Cardiac muscle cell (in vitro differentiated cells and primary cell): ENCODE results near the gene GPR32. TPM values are rescaled to one million over a fixed set of nuclear protein-coding genes. Genes with fewer than 3 reads are reported as not detected.

ENCODE experiments used
- DNase-seq, 2 donors: peaks; one replicate each; pipeline versions ENCODE4 v3.0.0 to v3.0.0-alpha.2; 2010 to 2017; ENCODE audit warnings: low read depth in 1 of 2, low spot score in 1 of 2
- H3K27ac ChIP-seq: fragments of 200-600 bp; sonication (generic); 2 replicates; pipeline ENCODE4 v1.5.1; 2016
- H3K27me3 ChIP-seq: fragments of 200-600 bp; sonication (generic); 2 replicates; pipeline ENCODE4 v1.6.0; 2016; ENCODE audit warnings: control low read depth
- H3K36me3 ChIP-seq: fragments of 200-600 bp; sonication (generic); 2 replicates; pipeline ENCODE4 v1.5.1; 2016; ENCODE audit warnings: control low read depth
- H3K4me1 ChIP-seq: fragments of 200-600 bp; sonication (generic); 2 replicates; pipeline ENCODE4 v1.8.1; 2017; ENCODE audit warnings: low read depth, mild to moderate bottlenecking, mixed run types
- H3K4me3 ChIP-seq: fragments of 200-600 bp; sonication (generic); 2 replicates; pipeline ENCODE4 v1.5.1; 2016; ENCODE audit warnings: mild to moderate bottlenecking
- H3K9me3 ChIP-seq: fragments of 200-600 bp; sonication (generic); 2 replicates; pipeline ENCODE4 v1.5.1; 2017; ENCODE audit warnings: low read depth, mild to moderate bottlenecking, control low read depth
- polyA plus RNA-seq: library from polyadenylated mRNA; unstranded; fragments of >200 nt; fragmentation: Nextera tagmentation; extraction: Ambion mirVana; gene quantifications from 2 replicates; pipeline ENCODE4 v1.2.1, GENCODE V29; 2016
- total RNA-seq: library from RNA; depleted of rRNA; stranded (reverse); fragments of >200 nt; gene quantifications from 2 replicates; pipeline ENCODE4 v1.2.3, GENCODE V29; 2016
- TF ChIP-seq, protein P1 (sequence below): IDR thresholded peaks from 2 replicates; pipeline ENCODE4 v1.5.1; 2012; ENCODE audit warnings: low read depth, mild to moderate bottlenecking, low read length

The GPR32 gene
- total and polyA plus RNA-seq, 2 experiments from 2014 or later: not detected

DNA sequence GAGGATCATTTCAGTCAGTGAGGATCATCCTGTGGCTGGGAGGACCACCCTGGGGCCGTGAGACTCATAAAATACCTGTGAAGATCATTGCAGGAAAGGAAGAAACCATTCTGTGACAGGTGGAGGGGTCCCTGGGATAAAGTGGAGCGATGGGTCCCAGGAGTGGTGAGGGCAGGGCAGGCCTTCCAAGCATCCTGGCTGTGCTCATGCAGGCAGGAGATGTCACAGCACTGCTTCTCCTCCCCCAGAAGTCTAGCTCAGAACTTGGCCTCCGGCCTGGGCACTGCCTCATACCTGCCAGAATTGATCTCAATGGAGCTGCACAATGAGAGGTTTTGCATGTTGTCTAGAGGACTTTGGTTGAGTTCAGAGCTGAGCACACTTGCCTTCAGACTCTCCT lies 42.2 kb downstream of the GPR32 start:
- DNase-seq: no peak
- no peaks in the 10 kb centered on the region for H3K9me3 ChIP-seq
- no peak overlapping the region for H3K27ac ChIP-seq
- H3K4me1 ChIP-seq: no peaks in the 10 kb centered on the region
- no peaks in the 10 kb centered on the region for H3K36me3 ChIP-seq
- no peak overlapping the region for H3K4me3 ChIP-seq
- TF ChIP-seq, protein P1, sequence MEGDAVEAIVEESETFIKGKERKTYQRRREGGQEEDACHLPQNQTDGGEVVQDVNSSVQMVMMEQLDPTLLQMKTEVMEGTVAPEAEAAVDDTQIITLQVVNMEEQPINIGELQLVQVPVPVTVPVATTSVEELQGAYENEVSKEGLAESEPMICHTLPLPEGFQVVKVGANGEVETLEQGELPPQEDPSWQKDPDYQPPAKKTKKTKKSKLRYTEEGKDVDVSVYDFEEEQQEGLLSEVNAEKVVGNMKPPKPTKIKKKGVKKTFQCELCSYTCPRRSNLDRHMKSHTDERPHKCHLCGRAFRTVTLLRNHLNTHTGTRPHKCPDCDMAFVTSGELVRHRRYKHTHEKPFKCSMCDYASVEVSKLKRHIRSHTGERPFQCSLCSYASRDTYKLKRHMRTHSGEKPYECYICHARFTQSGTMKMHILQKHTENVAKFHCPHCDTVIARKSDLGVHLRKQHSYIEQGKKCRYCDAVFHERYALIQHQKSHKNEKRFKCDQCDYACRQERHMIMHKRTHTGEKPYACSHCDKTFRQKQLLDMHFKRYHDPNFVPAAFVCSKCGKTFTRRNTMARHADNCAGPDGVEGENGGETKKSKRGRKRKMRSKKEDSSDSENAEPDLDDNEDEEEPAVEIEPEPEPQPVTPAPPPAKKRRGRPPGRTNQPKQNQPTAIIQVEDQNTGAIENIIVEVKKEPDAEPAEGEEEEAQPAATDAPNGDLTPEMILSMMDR: no peak
- H3K27me3 ChIP-seq: peaks cover 34% of the 10 kb centered on the region

DNA sequence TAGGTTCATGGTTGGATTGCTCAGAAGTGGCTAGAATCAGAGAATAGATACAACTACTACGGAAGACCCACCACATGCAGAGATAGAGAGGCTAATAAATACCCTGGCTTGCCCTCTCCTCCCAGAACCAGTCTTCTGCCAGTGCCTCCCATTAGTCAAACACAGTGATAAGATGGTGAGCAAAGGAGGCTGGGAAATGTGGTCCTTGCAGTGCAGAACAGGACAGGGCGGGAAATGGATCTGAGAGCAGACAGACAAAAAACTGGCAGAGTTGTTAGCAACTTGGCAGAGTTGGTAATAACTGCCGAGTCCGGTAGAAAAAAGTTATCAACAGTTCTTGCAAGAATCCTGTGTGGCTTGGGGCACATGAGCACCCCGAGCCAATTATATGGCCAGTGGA lies 44.6 kb downstream of the GPR32 start:
- Histone ChIP-seq H3K27ac (no peak overlapping the region), H3K4me1 (no peaks in the 10 kb centered on the region), H3K4me3 (no peak overlapping the region), H3K9me3 (no peaks in the 10 kb centered on the region), H3K36me3 (no peaks in the 10 kb centered on the region), H3K27me3 (peaks cover 40% of the 10 kb centered on the region)
- no peak for DNase-seq
- TF ChIP-seq, protein P1: no peak

DNA sequence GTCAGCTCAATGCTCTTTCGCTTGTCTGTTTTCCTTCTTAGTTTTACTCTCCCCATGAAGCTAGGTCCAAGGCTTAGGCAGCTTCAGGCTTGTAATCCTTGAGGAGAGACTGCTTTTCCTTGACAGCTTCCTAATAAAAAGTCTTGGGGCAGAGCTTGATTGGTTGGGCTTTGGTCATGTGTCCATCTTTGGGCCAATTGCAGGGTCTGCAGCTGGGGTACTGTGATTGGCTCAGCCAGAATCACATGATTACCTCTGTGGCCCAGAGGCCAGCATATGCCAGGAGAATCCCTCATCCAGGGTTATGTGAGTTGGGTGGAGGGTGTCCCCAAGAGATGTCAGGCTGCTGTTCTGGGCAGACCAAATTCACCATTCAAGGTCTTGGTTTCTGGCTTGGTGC lies 45.2 kb downstream of the GPR32 start:
- H3K27ac ChIP-seq: no peak overlapping the region
- TF ChIP-seq, protein P1: no peak
- H3K9me3 ChIP-seq: no peaks in the 10 kb centered on the region
- no peak overlapping the region for H3K4me3 ChIP-seq
- no peaks in the 10 kb centered on the region for H3K4me1 ChIP-seq
- peaks cover 45% of the 10 kb centered on the region for H3K27me3 ChIP-seq
- no peak for DNase-seq
- H3K36me3 ChIP-seq: no peaks in the 10 kb centered on the region

DNA sequence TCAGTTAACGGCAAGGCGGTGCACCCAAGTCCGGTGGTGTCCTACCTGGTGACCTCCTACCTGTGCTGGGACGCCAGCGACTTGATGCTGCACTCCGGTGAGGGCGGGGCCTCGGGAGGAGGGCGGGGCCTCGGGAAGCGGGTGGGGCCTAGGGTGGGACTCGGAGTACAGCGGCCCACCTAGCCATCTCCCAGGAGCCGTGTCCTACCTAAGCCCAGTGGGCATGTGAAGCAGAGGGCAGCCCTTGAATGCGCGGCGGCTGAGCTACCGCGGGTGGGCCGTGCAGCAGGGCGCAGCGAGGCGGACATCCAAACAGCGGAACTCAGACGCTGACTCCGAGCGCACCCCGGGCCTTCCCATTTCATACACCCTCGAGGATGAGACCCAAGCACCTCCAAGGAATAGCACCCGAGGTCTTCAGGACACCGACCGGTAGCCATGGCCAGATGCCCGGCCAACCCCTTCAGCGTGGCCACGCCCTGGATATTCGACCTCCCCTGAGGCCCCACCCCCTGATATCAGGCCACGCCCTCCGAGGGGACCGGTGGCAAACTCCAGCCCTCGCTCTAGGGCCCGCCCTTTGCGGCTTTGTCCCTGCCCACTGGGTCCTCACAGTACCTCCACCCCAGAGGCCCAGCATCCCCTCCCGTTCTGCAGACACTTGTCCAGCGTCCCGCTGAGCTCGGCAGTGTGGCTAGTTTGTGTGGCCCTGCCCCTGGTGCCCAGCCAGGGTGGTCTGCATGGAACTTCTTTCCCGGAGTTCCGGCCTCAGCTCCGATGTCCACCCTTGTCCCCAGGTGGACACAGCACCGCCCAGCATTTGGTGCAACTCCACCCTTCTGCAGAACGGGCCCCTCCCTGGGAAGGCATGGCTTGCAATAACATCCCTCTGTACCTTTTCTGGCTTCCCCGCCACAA lies 47.9 kb downstream of the GPR32 start:
- TF ChIP-seq, protein P1: no peak
- Histone ChIP-seq H3K27ac (no peak overlapping the region), H3K4me1 (no peaks in the 10 kb centered on the region), H3K27me3 (peaks cover 66% of the 10 kb centered on the region), H3K36me3 (no peaks in the 10 kb centered on the region), H3K4me3 (peak overlapping the region; percentile 37), H3K9me3 (no peaks in the 10 kb centered on the region)
- DNase-seq: peak; percentile 26 to 81

DNA sequence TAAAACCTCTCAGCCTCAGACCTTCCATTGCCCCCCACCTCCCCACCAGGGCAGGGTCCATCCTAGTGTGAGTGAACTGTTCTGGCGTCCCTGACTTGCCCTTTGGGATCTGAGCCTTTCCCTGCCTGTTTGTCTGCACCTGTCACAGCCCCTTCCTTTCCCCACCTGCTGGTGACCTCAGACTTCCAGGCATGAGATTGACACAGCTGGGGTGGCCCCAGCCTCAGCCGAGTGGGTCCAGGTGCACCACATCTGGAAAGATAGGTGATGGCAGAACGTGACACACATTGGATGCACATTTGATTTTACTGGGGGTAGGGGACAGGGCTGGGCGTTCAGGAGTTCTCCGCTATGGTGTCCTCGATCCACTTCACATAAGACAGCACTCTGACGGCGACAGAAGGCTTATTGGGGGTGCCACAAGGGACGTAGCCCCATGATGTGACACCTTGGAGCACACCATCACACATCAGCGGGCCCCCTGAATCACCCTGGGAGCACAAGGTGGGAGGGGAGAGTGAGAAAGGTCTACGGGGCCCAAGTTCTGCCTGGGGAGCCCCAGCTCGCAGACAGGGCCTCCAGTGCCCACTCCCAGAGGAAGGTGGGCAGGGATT lies 48.7 kb downstream of the GPR32 start:
- Histone ChIP-seq H3K36me3 (no peaks in the 10 kb centered on the region), H3K27ac (no peak overlapping the region), H3K4me3 (no peak overlapping the region), H3K9me3 (no peaks in the 10 kb centered on the region), H3K27me3 (peaks cover 71% of the 10 kb centered on the region), H3K4me1 (no peaks in the 10 kb centered on the region)
- DNase-seq: no peak
- TF ChIP-seq, protein P1: no peak
